ENCODE results near the gene CTNNA3.

The CTNNA3 gene

DNA sequence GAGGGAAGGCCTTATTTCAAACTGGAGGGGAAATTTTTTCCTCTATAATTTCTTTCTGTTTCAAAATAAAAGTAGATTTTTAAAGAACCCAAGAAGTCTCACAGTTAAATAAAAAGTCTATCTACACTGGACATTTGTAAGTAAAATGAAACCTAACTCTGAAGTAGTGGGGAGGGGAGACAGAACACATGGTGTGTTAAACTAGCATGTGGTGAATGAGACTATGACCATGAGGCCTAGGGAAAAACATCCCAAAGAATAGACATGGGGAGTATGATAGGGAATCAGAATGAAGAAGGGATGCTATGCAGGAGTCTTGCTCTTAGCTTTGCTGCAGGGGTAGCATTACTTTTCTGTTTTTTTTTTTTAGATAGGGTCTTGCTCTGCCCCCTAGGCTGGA is 1831.5 kb downstream of the CTNNA3 start:
- DNase-seq, result no peak

DNA sequence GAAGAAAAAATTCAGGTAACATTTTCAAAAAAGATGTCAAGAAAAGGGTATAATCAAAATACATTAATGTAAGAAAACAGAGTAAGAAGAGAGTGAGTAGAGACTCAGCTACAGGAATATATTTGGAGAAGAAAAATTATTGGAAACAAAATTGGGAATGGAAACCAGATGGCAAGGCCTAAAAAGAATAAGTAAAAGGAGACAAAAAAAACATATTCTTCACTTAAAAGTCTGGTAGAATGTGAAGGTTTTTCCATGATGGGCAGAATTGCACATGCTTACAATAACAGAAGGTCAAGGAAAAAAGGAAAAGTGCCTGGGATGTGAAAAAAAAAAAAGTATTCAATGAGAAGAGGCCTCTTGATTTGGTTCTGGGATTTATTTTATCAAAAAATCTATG is 1832.0 kb downstream of the CTNNA3 start:
- no peak for DNase-seq
